ENCODE data around the gene CTNNBL1.

The CTNNBL1 gene

GRCh38 chr20:37904008-37904642 lies 210.3 kb downstream of the CTNNBL1 start:
- DNase-seq = no peak

DNA sequence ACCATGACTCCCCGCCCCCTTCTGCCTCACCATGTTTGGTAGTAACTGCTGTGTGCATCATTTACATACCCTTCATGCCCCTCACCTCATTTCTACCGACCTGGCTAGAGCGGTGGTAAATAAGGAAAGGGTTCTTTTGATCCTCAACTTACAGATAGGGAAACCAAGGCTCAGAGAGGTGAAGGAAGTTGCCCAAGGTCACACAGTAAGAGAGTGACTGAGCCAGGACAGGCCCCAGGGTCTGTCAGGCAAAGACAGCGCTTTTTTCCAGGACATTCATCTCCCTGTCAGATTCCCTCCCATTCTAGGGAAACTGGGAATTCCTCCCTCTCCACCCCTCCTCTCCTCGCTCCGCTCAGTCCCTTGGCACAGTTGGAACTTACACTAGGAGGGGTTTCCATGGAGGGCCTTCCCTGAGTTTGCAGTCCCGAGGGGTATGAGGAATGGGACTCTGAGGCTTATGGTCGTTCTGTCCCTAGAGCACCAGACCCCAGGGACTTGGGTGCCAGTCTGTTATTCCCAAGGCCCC lies 211.1 kb downstream of the CTNNBL1 start:
- no peak for DNase-seq

DNA sequence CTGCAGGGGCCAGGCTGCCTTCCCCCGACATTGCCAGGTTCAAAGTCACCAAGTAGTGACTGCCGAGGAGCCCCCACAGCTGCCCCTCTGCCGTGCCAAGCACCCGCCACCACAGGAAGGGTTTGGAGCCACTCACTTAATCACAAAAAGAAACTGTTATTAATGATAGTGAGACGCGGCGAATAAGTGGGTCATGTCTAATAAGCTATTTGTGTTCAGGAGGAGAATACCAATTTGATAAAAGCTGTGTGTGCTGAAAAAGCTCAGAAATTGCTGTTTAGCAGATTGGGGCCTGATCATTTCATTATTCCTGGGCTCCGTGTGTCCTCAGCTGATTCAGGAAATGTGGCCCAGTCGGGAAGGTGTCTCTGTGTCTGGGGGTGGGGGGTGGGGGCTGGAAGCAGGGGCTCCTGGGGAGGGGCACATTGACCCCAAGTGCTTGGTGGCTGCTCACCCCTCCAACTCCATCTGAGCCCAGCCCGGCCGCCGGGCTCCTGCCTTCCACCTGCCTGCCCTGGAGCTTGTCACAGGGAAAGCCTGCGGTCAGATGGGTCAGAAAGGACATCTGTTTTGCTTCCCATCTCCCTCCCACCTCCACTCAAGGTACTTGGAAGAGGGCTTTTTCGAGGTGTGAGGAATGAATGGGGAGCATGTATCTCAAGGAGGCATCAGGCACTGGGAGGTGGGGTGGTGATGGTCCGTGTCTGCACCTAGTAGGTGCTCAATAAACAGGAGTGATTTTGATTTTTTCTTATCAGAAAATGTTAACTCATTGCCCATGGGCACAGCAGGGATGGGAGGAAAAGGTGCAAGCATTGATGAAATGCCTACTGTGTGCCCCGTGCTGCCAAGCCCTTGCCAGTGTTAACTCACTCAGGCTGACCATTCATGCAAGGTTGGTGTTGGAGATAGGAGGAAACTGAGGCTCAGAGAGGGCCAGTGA lies 212.1 kb downstream of the CTNNBL1 start:
- DNase-seq = no peak

- no peak for DNase-seq
These were observed 213.5 kb downstream of the CTNNBL1 start for GRCh38 chr20:37907330-37907676.

DNA sequence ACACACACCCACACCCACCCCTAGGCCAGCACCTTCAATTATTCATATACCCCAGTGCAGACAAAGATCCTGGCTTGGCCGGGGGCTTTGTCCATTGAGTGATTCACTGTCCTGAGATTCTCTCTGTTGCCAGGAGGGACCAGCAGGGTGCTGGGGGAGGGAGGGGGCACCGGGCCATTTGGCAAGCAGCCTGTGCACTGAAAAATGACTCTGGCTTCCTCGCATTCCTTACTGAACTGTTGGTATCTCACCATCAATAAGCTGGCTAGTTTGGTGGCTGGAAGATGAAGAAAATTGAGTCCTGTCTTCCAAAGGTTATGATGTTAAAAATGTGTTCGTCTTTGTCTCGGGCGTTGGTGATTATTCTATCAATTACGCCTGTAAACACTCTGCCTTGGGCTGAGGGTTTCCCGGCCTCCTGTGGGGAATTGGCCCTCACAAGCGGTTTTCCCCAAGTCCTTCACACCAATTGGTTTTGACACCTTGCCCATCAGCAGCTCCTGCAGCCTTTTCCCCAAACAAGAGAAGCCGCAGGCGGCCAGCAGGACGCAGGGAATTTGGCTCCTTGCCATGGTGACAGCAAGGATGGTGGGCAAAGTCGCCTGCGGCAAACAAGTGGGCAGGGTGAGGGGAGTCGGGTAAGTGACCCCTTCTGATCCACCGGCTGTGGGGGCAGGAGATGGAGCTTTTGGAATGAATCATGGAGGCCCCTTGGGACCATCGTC lies 214.0 kb downstream of the CTNNBL1 start:
- no peak for DNase-seq

DNA sequence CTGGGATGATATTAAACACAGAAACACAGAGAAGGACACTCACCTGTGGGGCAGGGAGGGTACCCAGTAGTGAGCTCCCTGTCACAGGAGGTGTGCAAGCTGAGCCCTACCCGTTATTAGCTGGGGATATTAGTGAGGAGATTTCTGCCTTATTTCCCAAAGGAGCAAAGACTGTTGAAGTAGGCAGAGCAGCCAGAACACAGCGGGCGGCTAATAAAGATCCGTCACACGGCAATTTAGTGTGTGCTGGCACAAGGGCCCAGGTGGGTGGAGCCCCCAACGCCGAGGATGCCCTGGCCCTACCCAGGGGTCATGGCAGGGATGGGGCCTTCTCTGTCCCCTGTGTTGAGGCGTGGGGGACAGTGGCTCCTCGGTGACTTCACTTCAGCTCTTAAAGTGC lies 217.4 kb downstream of the CTNNBL1 start:
- no peak for DNase-seq

DNA sequence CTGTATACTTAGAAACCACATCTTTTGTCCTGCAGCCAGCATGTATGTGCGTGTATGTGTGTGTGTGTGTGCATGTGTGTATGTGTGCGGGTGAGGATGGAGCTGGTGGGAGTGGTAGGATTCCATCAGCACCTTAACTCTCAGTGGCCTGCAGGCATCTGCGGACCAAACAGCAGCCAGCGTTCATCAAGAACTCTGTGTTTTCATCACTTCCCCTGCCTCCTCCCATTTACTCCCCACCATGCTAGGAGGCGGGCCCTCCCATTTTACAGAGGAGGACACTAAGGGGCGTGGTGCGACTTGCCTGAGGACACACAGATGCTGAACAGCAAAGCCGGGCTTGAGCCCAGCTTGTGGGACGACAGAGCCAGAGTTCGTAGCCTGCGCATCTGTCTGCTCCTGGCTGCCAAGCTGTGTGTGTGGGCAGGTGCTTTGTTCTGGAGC lies 218.0 kb downstream of the CTNNBL1 start:
- DNase-seq = peak; percentile 48

GRCh38 chr20:37912874-37913273 lies 219.0 kb downstream of the CTNNBL1 start:
- no peak for DNase-seq

- no peak for DNase-seq
These were observed 219.9 kb downstream of the CTNNBL1 start for GRCh38 chr20:37913567-37914366.

- no peak for DNase-seq
These were observed 220.5 kb downstream of the CTNNBL1 start for GRCh38 chr20:37914367-37914671.

- DNase-seq = peak; percentile 46
These were observed 221.0 kb downstream of the CTNNBL1 start for GRCh38 chr20:37914672-37915433.

DNA sequence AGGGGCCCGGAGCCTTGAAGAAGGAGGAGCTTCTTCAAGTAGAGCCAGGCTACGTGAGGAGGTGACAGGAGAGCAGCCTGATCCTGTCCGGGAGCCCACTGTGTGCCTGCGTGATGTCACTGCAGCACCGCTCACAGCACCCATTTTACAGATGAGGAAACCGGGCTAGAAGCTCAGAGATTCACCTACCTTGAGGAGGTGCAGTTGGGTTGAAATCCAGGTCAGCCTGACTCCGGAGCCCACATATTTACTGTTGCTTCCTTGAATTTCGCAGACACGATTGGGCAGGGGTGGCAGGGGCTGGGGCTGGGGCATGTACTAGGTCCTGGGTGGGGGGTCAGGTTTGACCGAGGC lies 221.6 kb downstream of the CTNNBL1 start:
- DNase-seq = no peak

DNA sequence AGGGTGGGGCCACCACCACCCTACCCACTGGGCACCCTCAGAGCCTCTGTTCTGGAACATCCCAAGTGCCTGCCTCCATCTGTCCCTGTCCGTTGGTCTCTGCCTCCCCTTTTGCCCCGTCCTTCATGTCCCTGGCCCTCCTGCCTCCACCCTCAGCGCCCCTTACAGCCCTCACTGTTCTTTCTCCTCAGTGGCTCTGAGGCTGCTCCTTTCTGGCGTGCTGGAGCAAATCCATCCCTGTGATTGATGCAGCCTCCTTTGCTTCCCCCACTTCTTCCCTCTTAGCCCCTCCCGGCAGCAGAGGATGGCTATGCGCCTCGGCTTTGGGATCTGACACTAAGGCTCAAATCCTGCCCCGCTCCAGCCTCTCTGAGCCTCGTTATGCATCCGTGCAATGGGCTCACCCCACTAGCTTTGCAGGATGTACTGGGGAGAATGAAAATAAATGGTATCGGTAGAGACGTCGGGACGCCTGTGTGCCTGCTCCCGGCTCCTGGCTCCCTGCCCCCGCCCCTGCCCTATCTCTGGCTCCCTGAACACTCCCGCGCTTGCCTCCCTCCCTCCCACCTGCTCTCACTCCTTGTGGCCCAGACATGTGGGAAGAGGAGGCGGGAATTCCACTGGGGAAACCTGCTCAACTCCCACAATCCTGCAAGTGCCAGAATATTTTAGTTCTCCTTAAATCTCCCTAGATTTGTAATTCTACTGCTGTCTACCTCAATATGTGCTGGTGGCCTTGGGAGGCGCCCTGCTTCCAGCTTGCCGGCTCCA lies 222.2 kb downstream of the CTNNBL1 start:
- DNase-seq = no peak

DNA sequence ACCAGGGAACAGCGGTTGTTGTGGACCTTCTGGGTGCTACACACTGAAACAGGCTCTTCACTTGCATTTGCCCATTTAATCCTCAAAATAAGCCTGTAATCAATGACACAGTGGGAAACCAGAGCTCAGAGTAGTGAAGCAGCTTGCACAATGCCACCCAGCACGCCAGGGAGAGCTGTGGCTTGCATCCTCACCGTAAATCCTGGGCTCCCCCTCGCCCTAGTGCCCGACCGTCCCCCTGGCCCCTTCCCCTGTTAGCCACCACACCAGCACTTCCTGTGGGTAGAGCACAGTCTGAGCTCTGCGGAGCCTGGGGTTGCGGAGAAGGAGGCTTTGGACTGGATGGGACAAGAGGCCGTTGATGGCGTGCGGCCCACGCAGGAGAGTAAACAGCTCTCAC lies 223.6 kb downstream of the CTNNBL1 start:
- DNase-seq = no peak

- DNase-seq = no peak
These were observed 224.2 kb downstream of the CTNNBL1 start for GRCh38 chr20:37918035-37918434.

DNA sequence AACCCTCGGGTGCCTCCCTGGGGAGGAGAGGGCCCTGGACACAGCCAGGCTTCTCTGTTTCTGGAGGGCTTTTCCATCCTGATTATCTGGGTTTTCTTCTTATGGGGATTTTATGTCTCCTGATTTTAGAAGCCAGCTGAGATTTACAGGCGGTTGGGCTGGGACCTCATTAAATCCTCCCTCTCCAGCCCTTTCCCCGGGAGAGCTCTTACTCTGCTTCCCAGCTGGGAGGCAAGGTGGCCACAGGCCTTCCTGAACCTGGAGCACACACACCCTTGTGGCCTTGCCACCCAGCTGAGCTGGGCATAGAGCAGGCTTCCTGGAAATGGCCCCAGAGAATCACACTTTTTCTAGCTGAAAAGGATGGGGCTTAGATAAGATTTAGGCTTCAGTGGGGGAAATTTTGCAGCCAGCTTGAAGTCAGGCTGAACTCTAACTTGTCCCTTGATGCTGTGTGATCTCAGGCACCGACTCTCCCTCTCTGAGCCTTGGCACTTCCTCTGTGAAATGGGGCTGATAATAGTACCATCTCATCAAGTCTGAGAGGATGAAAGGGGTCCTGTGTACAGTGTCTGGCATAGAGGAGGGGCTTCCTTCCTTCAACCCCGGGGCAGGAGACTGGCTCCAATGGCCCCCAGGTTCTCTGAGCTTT lies 225.7 kb downstream of the CTNNBL1 start:
- DNase-seq = no peak

DNA sequence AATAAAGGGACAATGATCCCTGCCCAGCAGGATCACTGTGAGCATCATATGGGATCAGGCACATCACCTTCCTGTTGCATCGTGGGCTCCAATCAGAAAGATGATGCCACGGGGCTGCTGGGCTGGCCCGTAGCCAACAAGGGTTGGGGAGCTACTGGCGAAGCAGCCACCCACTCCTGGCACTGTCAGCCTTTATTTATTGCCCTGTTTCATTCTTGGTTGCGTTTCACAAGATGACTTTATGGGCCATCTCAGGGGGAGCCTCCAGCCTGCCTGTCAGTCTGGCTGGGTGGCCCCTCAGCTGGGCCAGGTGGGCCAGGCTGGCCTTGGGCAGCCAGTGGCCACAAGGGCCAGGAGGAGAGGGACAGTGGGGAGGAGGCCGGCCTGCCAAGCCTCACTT lies 226.4 kb downstream of the CTNNBL1 start:
- DNase-seq = no peak

DNA sequence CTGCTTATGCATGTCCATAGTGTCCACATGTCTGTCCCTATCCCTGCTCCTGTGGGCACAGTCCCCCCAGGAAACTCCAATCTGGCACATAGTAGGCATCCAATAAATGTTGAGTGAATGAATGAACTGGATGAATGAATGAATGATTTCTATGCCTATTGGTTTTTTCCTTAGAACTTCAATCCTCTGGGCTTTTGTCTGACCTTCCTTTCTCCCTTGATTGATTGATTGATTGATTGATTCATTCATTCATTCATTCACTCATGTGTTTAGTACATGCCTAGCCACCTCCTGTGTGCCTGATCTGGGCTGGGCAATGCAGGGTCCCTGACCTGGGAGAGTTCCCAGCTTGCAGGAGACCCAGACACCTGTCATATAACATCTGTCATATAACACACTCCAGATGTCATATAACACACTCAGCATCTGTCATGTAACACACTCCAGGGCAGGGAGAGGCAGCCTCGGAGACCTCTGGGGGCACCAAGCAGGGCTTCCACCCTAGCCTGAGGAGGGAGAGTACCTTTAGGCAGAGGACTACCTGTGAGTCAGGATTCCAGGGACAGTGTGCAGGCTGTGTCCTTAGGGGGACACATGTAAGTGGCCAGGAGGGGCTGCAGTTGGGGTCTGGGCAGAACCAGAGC lies 227.0 kb downstream of the CTNNBL1 start:
- no peak for DNase-seq

GRCh38 chr20:37921341-37921929 lies 227.6 kb downstream of the CTNNBL1 start:
- DNase-seq = no peak

All from NCI-H1436 treated with DMSO at 0.1 percent for 48 hours (cell line).